Measurements from ENCODE around the gene UAP1L1.
A peak's percentile ranks its signal among the peaks of the same experiment; 100 is the strongest.
"Not testable (repeated sequence)": the region's sequence is repeated elsewhere in the genome, so short reads cannot be mapped to it uniquely, and the experiment has no call there.

The UAP1L1 gene

DNA sequence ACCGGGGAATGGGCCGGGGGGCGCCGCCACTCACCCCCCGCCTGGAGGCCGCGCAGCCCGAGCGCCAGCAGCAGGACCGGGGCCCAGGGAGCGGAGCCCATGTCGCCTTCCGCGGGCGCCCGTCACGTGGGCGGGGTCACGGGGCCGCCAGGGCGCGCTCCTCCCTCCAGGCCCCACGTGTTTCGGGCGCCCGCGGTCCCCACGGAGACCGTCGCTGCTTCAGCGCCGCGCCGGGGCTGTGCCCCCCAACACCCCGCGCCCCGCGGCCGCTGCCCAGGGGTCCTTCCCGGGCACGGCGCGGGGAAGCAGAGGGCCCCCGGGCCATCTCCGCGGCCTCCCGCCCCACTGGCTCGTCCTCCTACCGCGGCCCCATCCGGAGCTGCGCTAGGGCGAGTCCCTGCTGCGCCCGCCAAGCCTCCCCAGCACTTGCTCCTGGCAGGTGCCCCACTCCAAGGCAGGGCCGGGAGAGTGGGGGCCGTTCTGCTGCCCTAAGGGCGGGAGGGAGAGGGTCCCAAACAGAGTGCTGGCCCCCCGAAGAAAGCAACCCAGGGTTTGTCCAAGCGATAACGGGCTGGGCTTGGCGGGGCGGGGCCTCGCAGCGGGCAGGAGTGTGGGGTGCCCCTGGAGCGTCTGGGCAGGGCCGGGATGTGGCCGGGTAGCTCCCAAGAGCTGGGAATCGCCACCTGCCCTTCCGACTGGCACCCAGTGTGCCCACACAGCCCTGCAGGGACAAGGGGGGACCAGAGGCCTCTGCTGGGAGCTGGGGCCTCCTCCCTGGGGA, 37.5 kb downstream of the UAP1L1 start, which contains the start of gene DPP7:
DPP7 (minus strand) TSS at position 121 of the 781 bp plus-strand sequence; CDS start at position 101, 20 bp downstream.
- DNase-seq (ENCODE audit: low read depth), result peak; percentile 75

GRCh38 chr9:137115394-137116026, 38.2 kb downstream of the UAP1L1 start:
- DNase-seq (ENCODE audit: low read depth), result no peak

- DNase-seq (ENCODE audit: low read depth), result no peak
Measured at GRCh38 chr9:137116027-137116507, 38.8 kb downstream of the UAP1L1 start.

DNA sequence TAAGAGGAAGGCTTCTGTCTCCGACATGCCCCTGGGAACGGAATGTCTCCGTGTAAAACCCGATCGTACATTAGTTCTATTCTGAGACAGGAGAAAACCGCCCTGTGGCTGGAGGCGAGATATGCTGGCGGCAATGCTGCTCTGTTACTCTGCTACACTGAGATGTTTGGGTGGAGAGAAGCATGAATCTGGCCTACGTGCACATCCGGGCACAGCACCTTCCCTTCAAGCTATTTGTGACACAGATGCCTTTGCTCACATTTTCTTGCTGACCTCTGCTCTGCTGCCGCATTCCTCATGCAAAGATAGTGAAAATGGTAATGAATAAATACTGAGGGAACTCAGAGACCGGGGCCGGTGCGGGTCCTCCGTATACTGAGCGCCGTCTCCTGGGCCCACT, 39.4 kb downstream of the UAP1L1 start:
- no peak for DNase-seq (ENCODE audit: low read depth)

- DNase-seq (ENCODE audit: low read depth), result no peak
Measured at GRCh38 chr9:137117269-137117731, 40.0 kb downstream of the UAP1L1 start.

DNA sequence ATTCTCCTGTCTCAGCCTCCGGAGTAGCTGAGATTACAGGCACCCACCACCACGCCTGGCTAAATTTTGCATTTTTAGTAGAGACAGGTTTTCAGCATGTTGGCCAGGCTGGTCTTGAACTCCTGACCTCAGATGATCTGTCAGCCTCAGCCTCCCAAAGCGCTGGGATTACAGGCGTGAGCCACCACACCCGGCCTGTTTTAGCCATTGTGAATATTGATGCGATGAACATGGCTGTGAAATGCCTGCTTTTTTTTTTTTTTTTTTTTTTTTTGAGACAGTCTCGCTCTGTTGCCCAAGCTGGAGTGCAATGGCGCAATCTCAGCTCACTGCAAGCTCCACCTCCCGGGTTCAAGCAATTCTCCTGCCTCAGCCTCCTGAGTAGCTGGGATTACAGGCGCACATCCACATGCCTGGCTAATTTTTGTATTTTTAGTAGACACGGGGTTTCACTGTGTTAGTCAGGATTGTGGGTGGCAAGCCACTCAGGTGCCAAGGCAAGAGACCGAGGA, 40.8 kb downstream of the UAP1L1 start:
- DNase-seq (ENCODE audit: low read depth), result not testable (repeated sequence)

- DNase-seq (ENCODE audit: low read depth), result not testable (repeated sequence)
Measured at GRCh38 chr9:137121927-137122795, 44.8 kb downstream of the UAP1L1 start.

GRCh38 chr9:137122796-137123467, 45.6 kb downstream of the UAP1L1 start:
- DNase-seq (ENCODE audit: low read depth), result not testable (repeated sequence)

GRCh38 chr9:137123468-137123837, 46.1 kb downstream of the UAP1L1 start:
- DNase-seq (ENCODE audit: low read depth), result no peak

GRCh38 chr9:137123952-137124462, 46.7 kb downstream of the UAP1L1 start:
- DNase-seq (ENCODE audit: low read depth), result not testable (repeated sequence)

DNA sequence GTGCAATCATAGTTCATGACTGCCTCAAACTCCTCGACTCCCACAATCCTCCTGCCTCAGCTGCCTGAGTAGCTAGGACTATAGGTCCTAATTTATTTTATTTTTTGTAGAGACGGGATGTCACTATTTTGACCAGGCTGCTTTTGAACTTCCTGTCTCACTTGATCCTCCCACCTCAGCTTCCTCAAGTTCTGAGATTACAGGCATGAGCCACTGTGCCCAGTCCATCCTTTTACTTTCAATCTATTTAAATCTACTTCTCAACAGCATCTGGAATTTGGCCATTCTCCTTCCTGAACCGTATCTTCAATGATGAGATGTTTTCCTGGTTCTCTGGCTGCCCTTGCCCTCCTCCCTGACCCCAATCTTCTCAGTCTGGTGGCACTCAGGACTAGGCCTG, 49.5 kb downstream of the UAP1L1 start:
- DNase-seq (ENCODE audit: low read depth), result no peak

GRCh38 chr9:137127301-137128157, 50.2 kb downstream of the UAP1L1 start:
- no peak for DNase-seq (ENCODE audit: low read depth)

DNA sequence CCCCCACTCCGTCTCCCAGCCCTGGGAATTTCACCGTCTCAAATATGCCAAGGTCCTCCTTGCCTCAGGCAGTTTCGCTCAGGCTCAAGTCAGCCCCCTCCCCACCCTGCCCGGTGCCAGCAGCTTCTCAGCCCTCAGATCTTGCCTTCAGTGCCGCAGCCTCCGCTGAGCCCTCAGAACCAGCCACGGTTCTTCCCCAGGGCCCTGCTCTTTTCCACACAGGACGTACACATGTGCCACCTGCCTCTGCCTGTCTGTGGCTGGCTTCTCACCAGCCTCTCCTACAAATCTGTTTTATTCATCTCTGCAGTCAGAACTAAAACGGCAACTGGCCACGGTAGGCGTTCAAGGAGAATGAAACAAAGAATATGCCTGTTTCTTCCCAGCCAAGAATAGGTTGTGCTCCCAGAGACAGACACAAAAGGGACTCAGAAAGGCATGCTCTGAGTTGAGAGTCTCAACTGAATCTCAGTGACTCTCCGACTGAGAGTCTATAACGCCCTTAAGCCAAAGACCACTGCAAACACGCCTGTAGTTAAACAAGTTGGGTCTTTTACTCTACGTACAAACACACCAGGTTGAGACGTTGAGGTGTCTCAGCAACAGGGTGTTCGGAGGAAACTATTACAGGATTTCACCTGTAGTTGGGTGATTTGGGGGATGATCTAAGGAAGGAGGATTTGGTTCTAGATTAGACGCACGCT, 51.0 kb downstream of the UAP1L1 start:
- no peak for DNase-seq (ENCODE audit: low read depth)

- no peak for DNase-seq (ENCODE audit: low read depth)
Measured at GRCh38 chr9:137128862-137129455, 51.6 kb downstream of the UAP1L1 start.

DNA sequence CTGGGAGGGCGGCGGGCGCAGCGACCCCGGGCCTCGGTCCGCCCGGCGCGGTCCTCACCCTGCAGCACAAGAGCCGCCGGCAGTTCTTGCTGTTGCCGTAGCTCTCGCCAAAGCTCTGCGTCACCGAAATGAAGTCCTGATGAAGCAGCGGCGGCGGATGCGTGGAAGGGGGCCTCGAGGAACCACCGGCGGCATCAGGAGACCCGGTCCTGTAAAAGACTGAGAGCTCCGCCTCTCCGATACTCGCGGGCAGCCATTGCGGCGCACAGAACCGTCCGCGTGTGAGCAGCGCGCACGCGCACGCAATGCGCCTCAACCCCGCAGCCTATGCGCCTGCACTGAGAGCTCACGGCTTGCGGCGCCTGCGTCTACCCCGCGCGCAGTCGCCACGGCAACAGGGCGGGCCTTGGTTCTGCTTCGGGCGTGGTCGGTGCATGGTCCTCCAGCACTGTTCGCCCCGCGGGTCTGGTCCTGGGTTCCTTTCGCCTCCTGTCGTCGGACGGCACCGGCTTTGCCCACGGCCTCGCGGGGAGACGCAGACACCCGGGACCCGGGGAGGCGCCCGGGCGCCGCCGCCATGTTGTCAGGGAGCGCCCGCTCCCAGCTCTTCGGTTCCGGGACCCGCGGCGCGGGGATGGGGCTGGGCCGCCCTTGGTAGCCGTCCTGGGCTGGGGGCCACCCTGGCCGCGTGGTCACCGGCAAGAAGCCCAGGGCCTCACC, 52.3 kb downstream of the UAP1L1 start:
- DNase-seq (ENCODE audit: low read depth), result peak; percentile 78

DNA sequence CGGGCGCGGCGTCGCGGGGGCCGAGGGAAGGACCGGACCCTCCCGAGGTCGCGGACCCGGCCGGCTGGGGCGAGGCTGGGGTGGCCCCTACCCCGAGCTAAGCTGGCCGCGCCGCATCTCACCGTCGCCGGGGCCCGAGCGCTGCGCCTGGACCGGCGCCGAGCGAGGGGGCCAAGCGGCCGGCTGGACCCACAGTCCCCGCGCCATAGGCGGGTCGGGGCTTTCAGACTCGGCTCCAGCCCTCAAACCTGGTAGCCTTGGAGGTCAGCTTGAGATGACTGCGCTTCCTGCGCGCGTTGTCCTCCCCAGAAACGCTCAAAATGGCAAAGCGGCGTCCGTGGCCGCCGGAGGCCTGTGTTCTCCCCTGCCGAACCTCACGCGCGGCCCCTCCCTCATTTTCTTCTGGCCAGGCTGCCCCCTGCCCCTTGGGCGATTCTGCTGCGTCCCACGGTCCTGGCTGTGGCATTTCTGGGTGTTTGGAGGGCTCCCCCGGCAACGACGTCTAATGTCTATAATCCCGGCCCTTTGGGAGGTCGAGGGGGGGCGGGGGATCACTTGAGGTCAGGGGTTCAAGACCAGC, 52.9 kb downstream of the UAP1L1 start:
- no peak for DNase-seq (ENCODE audit: low read depth)

All from activated T-cell treated with anti-CD3 and anti-CD28 coated beads for 1 hour (primary cell).